WTC11 (cell line): ENCODE data around the gene TCP11. TPM values are rescaled to one million over a fixed set of nuclear protein-coding genes. Genes with fewer than 3 reads are reported as not detected.

Experiments used
- ATAC-seq: fragments of 200-7000 bp; cut with Tn5 transposase; 2 replicates; pipeline ENCODE4 v1.10.0; 2021; ENCODE audit warnings: mild to moderate bottlenecking, moderate library complexity
- CTCF ChIA-PET: fragments of 300-600 bp; sonication (Branson Sonifier 250); formaldehyde crosslinking; loops from one replicate; lab custom pipeline; 2021; ENCODE audit warnings: antibody characterized with exemption; lab: Charles Lee
- POLR2A ChIA-PET: fragments of 350-600 bp; sonication (Branson Sonifier 250); formaldehyde crosslinking; loops from one replicate; lab custom pipeline; 2021; ENCODE audit warnings: antibody characterized with exemption; lab: Charles Lee
- DNase-seq: peaks from one replicate; pipeline ENCODE4 v3.0.0; 2021; ENCODE audit warnings: low spot score
- H3K27ac Mint-ChIP-seq: 2 replicates; pipeline ENCODE4 v1.8.0; 2021; ENCODE audit warnings: mixed read lengths
- H3K27me3 Mint-ChIP-seq: 2 replicates; pipeline ENCODE4 v1.8.0; 2021; ENCODE audit warnings: low read depth, mild to moderate bottlenecking, moderate library complexity, mixed read lengths
- H3K36me3 Mint-ChIP-seq: 2 replicates; pipeline ENCODE4 v1.8.0; 2021; ENCODE audit warnings: mixed read lengths
- H3K4me1 Mint-ChIP-seq: 2 replicates; pipeline ENCODE4 v1.8.0; 2022; ENCODE audit warnings: mixed read lengths
- H3K4me3 Mint-ChIP-seq: 2 replicates; pipeline ENCODE4 v1.8.0; 2021; ENCODE audit warnings: mild to moderate bottlenecking, moderate library complexity, mixed read lengths
- H3K9me3 Mint-ChIP-seq: 2 replicates; pipeline ENCODE4 v1.8.0; 2021; ENCODE audit warnings: mixed read lengths
- EMX1 ChIP-seq: fragments of 250-450 bp; sonication (Bioruptor Pico); IDR thresholded peaks from 2 replicates; pipeline ENCODE4 v1.8.0; 2021; ENCODE audit warnings: mild to moderate bottlenecking
- FOXP1 ChIP-seq: sonication (generic); formaldehyde crosslinking; IDR thresholded peaks from 2 replicates; pipeline ENCODE4 v1.8.0; 2022; ENCODE audit warnings: missing genetic modification reagents, mild to moderate bottlenecking, moderate library complexity, borderline replicate concordance
- GRHL2 ChIP-seq: fragments of 250-450 bp; sonication (Bioruptor Pico); IDR thresholded peaks from 2 replicates; pipeline ENCODE4 v1.8.0; 2022; ENCODE audit warnings: mild to moderate bottlenecking, moderate library complexity; ENCODE audit not compliant: insufficient replicate concordance, severe bottlenecking
- KAT7 ChIP-seq: sonication (generic); formaldehyde crosslinking; IDR thresholded peaks from 2 replicates; pipeline ENCODE4 v1.8.1; 2023; ENCODE audit warnings: missing genetic modification reagents, mild to moderate bottlenecking, borderline replicate concordance
- SOX15 ChIP-seq: fragments of 250-450 bp; sonication (Bioruptor Pico); IDR thresholded peaks from 2 replicates; pipeline ENCODE4 v1.9.0; 2021; ENCODE audit warnings: mild to moderate bottlenecking
- TEAD4 ChIP-seq: sonication (generic); formaldehyde crosslinking; IDR thresholded peaks from 2 replicates; pipeline ENCODE4 v1.8.0; 2022; ENCODE audit warnings: mild to moderate bottlenecking, missing genetic modification reagents
- ZNF121 ChIP-seq: sonication (generic); formaldehyde crosslinking; IDR thresholded peaks from 2 replicates; pipeline ENCODE4 v1.8.0; 2023; ENCODE audit warnings: missing genetic modification reagents
- ZNF138 ChIP-seq: sonication (generic); formaldehyde crosslinking; conservative IDR thresholded peaks from 2 replicates; pipeline ENCODE4 v1.8.1; 2022; ENCODE audit warnings: mild to moderate bottlenecking, moderate library complexity, missing genetic modification reagents
- ZNF671 ChIP-seq: fragments of 250-450 bp; sonication (Bioruptor Pico); IDR thresholded peaks from 2 replicates; pipeline ENCODE4 v1.8.0; 2021; ENCODE audit warnings: mild to moderate bottlenecking
- total RNA-seq: library from RNA; stranded (reverse); gene quantifications from 3 replicates; pipeline ENCODE4 v1.2.3, GENCODE V29; 2021
- TF ChIP-seq, protein P1 (sequence below): sonication (generic); formaldehyde crosslinking; IDR thresholded peaks from 2 replicates; pipeline ENCODE4 v1.8.1; 2022; ENCODE audit warnings: mild to moderate bottlenecking, missing genetic modification reagents, moderate library complexity, borderline replicate concordance
- TF ChIP-seq, protein P2 (sequence below): sonication (generic); formaldehyde crosslinking; IDR thresholded peaks from 2 replicates; pipeline ENCODE4 v1.8.1; 2023; ENCODE audit warnings: mild to moderate bottlenecking, missing genetic modification reagents
- TF ChIP-seq, protein P3 (sequence below): sonication (generic); formaldehyde crosslinking; IDR thresholded peaks from 2 replicates; pipeline ENCODE4 v1.8.1; 2023; ENCODE audit warnings: mild to moderate bottlenecking, missing genetic modification reagents, borderline replicate concordance
- TF ChIP-seq, protein P4 (sequence below): sonication (generic); formaldehyde crosslinking; IDR thresholded peaks from 2 replicates; pipeline ENCODE4 v1.8.1; 2022; ENCODE audit warnings: missing genetic modification reagents, borderline replicate concordance
- TF ChIP-seq, protein P5 (sequence below): sonication (generic); formaldehyde crosslinking; IDR thresholded peaks from 2 replicates; pipeline ENCODE4 v1.8.0; 2023; ENCODE audit warnings: missing genetic modification reagents
- TF ChIP-seq, protein P6 (sequence below): sonication (generic); formaldehyde crosslinking; IDR thresholded peaks from 2 replicates; pipeline ENCODE4 v1.8.0; 2023; ENCODE audit warnings: mild to moderate bottlenecking, missing genetic modification reagents

Gene TCP11
- total RNA-seq, 1 experiment from 2014 or later, result not detected

DNA sequence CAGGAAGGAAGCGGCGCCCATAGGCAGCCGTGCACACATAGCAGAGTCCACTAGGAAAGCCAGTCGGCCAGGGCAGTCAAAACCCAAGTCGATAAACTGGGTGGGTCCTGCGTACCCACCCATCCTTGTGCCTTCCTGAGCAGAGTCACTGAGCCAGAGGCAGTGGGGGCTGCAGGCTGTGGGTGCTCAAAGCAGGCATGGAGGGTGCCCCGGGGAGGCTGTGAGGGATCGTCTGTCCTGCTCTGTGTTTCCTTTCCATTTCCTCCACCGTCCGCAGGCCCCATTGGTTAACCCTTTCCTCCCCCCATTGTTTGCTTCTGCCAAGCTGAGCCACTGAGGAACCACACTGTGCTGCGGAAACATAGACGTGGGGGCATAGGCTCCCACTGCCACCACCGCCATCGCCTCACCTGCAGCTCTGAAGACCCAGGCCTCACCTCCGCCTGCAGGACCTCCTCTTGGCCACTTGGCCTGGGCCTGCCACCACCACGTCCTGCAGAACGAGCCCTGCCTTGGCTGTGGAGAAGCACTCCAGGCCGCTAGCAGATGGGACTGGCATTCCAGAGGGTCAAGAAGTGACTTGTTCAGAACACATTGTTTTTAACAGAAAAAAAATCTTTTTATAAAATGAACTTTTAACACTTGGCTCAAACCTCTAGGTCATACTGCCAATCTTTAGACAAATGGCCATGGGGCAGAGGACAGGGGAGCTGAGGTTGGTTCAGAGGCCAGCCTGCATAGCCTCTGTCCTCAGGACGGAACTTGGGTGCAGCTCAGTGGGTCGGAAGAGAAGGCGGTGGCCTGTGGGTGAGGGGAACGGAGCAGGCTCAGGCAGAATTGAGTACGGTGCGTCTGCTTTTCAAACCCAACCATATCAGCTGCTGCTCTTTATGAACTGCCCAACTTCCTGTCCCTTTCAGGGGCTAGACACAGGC is 52.6 kb downstream of the TCP11 start (continued):
- TF ChIP-seq FOXP1 (CRISPR knock-in tag), result no peak
- TF ChIP-seq, protein P1, sequence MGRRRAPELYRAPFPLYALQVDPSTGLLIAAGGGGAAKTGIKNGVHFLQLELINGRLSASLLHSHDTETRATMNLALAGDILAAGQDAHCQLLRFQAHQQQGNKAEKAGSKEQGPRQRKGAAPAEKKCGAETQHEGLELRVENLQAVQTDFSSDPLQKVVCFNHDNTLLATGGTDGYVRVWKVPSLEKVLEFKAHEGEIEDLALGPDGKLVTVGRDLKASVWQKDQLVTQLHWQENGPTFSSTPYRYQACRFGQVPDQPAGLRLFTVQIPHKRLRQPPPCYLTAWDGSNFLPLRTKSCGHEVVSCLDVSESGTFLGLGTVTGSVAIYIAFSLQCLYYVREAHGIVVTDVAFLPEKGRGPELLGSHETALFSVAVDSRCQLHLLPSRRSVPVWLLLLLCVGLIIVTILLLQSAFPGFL (CRISPR knock-in tag), result no peak

DNA sequence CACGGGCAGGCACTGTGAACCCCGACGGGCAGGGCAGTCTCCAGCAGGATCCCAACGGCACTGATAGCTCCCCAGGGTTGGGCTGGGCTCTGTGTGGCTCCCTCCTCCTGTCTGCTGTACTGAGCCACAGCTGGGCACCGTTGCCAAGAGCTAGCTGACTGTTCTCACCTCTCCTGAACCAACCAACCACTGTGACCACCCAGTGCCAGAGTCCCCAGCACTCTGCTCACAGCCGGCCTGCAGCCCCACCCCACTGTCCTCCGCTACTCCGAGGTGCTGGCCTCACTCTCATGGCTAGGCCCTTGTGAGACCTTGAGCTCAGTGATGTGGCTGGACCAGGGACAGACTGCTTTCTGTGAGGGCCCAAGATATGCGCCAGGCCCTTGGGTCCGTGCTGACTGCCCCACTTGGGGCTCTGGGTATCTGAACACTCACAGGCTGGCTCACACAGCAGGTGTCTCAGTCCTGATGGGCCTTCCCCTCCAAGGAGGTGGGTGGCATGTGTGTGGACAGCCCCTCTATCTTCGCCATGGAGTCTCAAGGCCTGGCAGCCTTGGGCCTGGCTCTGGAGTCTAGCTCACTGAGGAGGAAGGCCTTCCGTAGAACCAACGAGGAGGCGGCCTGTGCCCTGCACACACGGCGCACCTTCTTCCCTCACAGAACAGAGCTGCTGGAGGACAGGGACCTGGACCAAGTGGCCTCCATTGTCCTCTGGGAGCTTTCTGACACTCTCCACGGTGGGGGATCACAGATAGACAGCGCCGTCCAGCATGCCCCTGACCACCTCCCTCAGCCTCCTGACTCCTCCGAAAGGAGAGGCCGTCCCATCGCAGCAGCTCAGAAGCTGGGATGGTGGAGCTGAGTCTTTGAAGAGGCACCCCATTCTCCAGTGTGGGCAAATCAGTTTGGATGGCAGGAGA is 53.5 kb downstream of the TCP11 start:
- no peak for ATAC-seq
- CTCF ChIA-PET, result interaction anchor here (0.6 to 1.2 kb wide), 2 partner anchors 22 to 101 kb away, joined by 3 to 4 read pairs; no protein-coding TSS in a partner anchor

DNA sequence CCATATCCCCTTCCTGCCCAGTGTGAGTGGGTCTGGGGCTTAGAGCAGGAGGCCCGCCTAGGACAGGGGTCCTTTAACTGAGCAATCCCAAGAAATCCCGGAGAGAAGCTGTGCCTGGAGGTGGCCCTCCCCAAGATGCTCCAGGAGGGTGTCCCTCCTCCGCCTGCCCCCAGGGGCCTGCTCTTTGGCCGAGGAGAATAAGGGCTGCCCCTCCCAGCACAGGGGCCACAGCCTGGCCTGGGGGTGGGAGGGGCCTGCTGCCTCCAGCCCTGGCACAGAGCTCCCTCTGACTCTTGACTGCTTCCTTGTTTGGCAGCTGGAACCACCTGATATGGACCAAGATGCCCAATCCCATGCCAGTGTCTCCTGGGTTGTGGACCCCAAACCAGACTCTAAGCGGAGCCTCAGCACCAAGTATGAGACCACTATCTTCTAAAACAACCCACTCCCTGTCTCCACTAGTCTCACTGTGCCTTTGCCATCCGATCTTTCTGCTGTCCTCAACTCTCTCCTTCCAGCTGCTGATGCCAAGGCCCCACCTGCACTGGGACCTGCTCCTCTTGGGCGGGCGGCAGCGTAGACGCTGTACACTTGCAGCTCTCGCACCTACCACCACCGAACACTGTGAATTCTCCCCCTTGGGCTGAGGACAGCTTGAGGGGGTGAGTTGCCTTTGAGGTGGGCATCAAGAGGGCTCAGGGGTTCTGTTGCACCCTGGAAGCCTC is 54.3 kb downstream of the TCP11 start:
- Mint-ChIP-seq H3K4me1 (peaks cover 11% of the 10 kb centered on the region), H3K4me3 (no peak overlapping the region), H3K27me3 (no peaks in the 10 kb centered on the region), H3K9me3 (no peaks in the 10 kb centered on the region), H3K27ac (peak overlapping the region; percentile 63; the same call in 1 of the 2 replicates), H3K36me3 (peaks cover 33% of the 10 kb centered on the region)
- ATAC-seq (no peak), DNase-seq (no peak)
- POLR2A ChIA-PET, result no interaction called here
- CTCF ChIA-PET, result interaction anchor here (0.6 to 1.2 kb wide), 2 partner anchors 23 to 100 kb away, joined by 3 to 4 read pairs; no protein-coding TSS in a partner anchor
- TF ChIP-seq ZNF138 (CRISPR knock-in tag), result no peak
- no peak for TF ChIP-seq GRHL2
- TF ChIP-seq SOX15 (CRISPR knock-in tag), result no peak
- TF ChIP-seq ZNF671 (CRISPR knock-in tag), result no peak
- no peak for TF ChIP-seq EMX1 (CRISPR knock-in tag)
- TF ChIP-seq, protein P2, sequence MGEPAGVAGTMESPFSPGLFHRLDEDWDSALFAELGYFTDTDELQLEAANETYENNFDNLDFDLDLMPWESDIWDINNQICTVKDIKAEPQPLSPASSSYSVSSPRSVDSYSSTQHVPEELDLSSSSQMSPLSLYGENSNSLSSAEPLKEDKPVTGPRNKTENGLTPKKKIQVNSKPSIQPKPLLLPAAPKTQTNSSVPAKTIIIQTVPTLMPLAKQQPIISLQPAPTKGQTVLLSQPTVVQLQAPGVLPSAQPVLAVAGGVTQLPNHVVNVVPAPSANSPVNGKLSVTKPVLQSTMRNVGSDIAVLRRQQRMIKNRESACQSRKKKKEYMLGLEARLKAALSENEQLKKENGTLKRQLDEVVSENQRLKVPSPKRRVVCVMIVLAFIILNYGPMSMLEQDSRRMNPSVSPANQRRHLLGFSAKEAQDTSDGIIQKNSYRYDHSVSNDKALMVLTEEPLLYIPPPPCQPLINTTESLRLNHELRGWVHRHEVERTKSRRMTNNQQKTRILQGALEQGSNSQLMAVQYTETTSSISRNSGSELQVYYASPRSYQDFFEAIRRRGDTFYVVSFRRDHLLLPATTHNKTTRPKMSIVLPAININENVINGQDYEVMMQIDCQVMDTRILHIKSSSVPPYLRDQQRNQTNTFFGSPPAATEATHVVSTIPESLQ (CRISPR knock-in tag), result no peak
- TF ChIP-seq ZNF121 (CRISPR knock-in tag), result no peak
- TF ChIP-seq, protein P3, sequence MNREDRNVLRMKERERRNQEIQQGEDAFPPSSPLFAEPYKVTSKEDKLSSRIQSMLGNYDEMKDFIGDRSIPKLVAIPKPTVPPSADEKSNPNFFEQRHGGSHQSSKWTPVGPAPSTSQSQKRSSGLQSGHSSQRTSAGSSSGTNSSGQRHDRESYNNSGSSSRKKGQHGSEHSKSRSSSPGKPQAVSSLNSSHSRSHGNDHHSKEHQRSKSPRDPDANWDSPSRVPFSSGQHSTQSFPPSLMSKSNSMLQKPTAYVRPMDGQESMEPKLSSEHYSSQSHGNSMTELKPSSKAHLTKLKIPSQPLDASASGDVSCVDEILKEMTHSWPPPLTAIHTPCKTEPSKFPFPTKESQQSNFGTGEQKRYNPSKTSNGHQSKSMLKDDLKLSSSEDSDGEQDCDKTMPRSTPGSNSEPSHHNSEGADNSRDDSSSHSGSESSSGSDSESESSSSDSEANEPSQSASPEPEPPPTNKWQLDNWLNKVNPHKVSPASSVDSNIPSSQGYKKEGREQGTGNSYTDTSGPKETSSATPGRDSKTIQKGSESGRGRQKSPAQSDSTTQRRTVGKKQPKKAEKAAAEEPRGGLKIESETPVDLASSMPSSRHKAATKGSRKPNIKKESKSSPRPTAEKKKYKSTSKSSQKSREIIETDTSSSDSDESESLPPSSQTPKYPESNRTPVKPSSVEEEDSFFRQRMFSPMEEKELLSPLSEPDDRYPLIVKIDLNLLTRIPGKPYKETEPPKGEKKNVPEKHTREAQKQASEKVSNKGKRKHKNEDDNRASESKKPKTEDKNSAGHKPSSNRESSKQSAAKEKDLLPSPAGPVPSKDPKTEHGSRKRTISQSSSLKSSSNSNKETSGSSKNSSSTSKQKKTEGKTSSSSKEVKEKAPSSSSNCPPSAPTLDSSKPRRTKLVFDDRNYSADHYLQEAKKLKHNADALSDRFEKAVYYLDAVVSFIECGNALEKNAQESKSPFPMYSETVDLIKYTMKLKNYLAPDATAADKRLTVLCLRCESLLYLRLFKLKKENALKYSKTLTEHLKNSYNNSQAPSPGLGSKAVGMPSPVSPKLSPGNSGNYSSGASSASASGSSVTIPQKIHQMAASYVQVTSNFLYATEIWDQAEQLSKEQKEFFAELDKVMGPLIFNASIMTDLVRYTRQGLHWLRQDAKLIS (CRISPR knock-in tag), result no peak
- TF ChIP-seq, protein P4, sequence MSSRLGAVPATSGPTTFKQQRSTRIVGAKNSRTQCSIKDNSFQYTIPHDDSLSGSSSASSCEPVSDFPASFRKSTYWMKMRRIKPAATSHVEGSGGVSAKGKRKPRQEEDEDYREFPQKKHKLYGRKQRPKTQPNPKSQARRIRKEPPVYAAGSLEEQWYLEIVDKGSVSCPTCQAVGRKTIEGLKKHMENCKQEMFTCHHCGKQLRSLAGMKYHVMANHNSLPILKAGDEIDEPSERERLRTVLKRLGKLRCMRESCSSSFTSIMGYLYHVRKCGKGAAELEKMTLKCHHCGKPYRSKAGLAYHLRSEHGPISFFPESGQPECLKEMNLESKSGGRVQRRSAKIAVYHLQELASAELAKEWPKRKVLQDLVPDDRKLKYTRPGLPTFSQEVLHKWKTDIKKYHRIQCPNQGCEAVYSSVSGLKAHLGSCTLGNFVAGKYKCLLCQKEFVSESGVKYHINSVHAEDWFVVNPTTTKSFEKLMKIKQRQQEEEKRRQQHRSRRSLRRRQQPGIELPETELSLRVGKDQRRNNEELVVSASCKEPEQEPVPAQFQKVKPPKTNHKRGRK (CRISPR knock-in tag), result no peak

More for the DNA sequence above, 53.5 kb downstream of the TCP11 start:
- Mint-ChIP-seq H3K4me3 (no peak overlapping the region), H3K27ac (peak overlapping the region; percentile 27; the same call in 1 of the 2 replicates), H3K4me1 (peaks cover 4% of the 10 kb centered on the region), H3K36me3 (peaks cover 25% of the 10 kb centered on the region), H3K27me3 (no peaks in the 10 kb centered on the region), H3K9me3 (no peaks in the 10 kb centered on the region)
- POLR2A ChIA-PET, result no interaction called here
- DNase-seq, result no peak
- TF ChIP-seq, protein P5, sequence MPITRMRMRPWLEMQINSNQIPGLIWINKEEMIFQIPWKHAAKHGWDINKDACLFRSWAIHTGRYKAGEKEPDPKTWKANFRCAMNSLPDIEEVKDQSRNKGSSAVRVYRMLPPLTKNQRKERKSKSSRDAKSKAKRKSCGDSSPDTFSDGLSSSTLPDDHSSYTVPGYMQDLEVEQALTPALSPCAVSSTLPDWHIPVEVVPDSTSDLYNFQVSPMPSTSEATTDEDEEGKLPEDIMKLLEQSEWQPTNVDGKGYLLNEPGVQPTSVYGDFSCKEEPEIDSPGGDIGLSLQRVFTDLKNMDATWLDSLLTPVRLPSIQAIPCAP, result no peak
- no peak for TF ChIP-seq TEAD4 (CRISPR knock-in tag)
- TF ChIP-seq KAT7 (CRISPR knock-in tag), result no peak
- TF ChIP-seq, protein P6, sequence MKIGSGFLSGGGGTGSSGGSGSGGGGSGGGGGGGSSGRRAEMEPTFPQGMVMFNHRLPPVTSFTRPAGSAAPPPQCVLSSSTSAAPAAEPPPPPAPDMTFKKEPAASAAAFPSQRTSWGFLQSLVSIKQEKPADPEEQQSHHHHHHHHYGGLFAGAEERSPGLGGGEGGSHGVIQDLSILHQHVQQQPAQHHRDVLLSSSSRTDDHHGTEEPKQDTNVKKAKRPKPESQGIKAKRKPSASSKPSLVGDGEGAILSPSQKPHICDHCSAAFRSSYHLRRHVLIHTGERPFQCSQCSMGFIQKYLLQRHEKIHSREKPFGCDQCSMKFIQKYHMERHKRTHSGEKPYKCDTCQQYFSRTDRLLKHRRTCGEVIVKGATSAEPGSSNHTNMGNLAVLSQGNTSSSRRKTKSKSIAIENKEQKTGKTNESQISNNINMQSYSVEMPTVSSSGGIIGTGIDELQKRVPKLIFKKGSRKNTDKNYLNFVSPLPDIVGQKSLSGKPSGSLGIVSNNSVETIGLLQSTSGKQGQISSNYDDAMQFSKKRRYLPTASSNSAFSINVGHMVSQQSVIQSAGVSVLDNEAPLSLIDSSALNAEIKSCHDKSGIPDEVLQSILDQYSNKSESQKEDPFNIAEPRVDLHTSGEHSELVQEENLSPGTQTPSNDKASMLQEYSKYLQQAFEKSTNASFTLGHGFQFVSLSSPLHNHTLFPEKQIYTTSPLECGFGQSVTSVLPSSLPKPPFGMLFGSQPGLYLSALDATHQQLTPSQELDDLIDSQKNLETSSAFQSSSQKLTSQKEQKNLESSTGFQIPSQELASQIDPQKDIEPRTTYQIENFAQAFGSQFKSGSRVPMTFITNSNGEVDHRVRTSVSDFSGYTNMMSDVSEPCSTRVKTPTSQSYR (CRISPR knock-in tag), result no peak
- TF ChIP-seq, all 79 proteins: peak for 0
